Measurements from ENCODE around the gene UGT2A2.

Gene UGT2A2

GRCh38 chr4:69568787-69569186, 70.7 kb downstream of the UGT2A2 start:
- DNase-seq, result no peak

- DNase-seq, result no peak
Measured at GRCh38 chr4:69563424-69563823, 76.0 kb downstream of the UGT2A2 start.

DNA sequence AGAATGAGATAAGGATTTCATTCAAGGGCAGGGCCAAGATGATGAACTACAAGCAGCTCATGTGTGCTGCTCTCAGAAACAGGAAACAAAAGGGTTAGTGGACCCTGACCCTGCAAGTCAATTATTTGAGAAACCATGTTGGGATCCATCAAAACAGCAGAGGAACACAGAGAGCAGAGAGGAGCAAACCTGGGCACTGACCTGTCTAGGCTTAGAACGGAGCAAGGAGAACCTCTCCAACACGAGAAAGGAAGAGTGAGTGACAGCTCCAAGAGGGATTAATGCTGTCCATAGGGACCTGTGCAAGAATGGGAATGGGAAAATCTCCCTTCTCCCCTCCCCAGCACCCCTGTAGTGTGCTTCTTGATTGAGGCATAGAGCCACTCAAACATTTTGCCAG, 89.8 kb downstream of the UGT2A2 start:
- DNase-seq, result no peak

DNA sequence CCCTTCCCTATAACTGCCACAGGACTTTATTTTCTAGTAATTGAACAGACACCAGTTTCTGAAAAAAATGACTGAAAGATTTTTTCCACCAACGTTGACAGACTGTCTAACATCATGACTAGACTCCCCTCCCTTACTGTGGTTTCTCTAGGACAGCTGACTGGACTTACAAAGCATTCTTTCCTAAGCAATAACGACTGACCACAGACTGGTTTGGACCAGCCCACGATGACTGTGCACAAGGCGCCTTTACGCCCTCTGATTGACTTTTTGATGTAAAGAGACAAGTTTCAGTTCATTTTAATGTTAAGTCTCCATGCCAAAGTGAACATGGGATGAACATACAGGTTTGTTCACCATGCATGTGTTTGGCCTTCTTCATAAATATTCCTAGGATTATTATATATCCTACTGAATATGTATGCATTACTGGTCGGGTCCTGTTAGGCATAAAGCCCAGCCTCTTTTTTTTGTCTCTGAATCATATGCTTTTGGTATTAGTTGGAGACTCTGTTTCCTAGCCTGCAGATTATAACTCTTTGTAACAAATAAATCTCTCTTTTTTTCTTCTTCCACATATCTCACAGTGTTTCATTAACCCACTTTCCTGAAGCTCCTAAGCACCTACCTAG, 93.2 kb downstream of the UGT2A2 start:
- DNase-seq, result no peak
